Activated T-helper 9 cell treated with anti-CD3 and anti-CD28 coated beads, Interleukin-2, amount 50 U/mL, for 16 hours (primary cell): ENCODE data around the gene TVP23A.
"Not testable (repeated sequence)": the region's sequence is repeated elsewhere in the genome, so short reads cannot be mapped to it uniquely, and the experiment has no call there.

ENCODE experiments used
- DNase-seq: peaks from one replicate; pipeline ENCODE4 v3.0.0-alpha.2; 2020; ENCODE audit warnings: low read depth

The TVP23A gene

DNA sequence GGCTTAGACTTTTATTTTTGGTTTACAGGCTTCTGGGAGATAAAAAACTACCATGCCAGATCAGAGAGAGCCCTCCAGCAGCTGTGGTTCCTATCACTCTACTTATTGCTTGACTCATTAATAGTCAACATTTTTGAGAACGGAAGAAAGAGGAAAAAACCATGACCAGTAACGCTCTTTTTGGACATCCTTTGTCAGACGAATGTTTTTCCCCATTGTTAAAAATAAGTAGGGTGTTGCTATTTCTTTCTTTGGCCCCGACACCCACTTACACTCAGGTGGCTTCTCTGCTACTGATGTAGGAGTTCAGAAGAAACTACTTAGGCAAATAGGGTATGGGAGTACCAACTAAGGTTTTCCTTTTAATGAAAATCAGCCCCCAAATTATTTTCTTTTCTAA is 27.5 kb downstream of the TVP23A start:
- no peak for DNase-seq

DNA sequence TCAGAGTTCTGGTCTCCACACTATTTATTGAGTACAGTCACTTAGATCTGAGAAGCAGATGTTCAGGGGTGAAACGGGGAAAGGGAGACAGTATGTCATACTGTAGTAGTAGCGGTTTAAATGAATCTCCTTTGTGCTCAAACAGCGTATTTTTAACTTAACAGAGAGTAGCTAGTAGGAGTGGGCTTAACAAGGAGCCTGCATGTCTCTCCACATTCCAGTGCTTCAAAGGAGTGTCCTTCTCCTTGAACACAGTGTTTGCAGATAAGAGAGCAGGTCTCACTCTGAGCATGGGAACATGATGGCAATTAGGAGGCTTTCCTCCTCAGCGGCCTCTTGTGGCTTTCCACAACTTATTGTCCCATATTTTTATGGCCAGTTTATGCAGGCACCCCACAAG is 30.0 kb downstream of the TVP23A start:
- not testable (repeated sequence) for DNase-seq

DNA sequence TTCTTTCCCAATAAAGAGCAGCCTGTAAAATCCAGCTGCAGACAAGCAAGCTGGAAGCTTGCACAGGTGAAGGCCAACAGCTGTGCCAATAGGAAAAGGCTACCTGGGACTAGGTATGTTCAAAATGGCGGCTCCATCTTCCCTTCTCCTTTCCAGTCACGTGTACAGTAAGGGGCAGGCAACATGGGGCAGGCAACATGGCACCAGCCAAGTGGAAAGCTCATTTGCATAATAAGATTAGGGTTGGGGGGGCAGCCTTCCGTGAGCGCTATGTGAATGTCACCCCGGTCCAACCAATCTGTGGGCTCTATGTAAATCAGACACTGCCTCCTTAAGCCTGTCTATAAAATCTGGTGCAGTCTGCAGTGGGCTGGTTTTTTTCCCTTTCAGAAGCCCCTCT is 31.3 kb downstream of the TVP23A start:
- no peak for DNase-seq

DNA sequence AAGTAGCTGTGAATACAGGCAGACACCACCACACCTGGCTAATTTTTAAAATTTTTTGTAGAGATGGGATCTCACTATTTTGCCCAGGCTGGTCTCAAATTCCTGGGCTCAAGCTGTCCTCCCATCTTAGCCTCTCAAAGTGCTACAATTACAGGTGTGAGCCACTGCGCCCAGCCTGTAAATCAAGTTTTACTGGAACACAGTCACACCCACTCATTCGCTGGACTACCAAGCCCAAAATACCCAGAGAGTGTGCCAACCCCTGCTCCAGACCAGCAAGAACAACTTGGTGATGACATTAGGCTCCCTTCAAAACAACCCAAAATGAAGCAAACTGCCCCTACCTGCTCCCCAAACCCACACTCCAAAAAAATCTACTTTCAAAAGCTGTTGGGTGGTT is 36.0 kb downstream of the TVP23A start:
- no peak for DNase-seq

DNA sequence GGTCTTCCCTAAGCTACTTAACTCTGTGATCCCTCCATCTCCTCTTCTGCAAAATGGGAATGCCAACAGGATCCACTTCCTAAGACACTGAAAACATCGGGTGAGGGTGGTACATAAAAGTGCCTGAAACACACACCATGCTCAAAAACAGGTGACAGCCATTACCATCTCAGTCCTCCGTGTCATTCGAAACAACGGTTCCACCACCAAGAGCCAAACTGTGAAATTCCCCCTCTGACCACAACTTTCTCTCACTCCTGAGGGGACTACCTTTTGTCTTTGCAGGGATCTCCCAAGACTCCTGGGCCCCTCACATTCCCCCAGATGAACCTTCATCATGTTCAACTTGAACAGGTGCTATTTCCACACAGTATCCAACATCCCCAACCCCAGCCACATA is 38.0 kb downstream of the TVP23A start:
- DNase-seq = no peak

DNA sequence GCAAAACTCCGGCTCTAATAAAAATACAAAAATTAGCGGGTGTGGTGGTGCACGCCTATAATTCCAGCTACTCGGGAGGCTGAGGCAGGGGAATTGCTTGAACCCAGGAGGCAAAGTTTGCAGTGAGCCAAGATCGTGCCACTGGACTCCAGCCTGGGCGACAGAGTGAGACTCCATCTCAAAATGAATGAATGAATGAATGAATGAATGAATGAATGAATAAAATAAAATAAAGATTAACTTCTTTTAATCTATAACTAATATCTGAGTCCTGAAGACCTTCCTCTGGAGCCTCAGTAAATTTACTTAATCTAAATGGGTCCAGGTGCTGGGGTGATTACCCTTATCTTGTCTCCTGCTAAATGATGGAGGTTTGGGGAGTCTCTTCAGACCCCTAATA is 38.7 kb downstream of the TVP23A start:
- not testable (repeated sequence) for DNase-seq

DNA sequence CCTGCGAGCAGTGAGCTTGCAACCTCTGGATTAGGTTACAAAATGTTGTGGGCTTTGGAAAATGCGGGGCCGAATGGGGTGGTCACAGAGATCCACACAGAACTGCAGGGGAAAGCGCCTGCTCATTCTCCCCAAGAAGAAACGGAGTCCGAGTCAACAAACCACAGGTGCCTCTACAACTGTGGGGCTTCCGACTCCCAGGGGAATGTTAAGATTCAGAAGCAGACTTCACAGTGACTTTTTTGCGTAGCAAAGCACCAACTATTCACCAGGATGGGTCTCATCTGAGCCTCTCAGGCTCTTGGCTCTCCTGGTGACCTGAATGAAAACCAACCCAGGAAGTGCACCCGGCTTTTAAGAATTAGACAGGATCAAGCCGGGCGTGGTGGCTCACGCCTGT is 41.2 kb downstream of the TVP23A start:
- DNase-seq = no peak

DNA sequence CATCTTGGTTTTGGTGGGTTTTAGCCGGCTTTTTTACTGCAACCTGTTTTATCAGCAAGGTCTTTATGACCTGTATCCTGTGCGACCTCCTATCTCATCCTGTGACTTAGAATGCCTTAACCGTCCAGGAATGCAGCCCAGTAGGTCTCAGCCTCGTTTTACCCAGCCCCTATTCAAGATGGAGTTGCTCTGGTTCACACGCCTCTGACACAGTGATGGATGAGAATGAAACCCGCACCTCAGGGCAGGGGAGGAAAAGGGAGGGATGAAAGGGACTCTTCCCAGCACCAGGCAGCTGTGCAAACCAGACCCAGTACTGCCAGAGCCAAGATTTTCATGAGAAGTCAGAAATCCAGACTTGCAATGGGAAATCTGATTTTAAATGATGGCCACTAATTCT is 41.7 kb downstream of the TVP23A start:
- not testable (repeated sequence) for DNase-seq

DNA sequence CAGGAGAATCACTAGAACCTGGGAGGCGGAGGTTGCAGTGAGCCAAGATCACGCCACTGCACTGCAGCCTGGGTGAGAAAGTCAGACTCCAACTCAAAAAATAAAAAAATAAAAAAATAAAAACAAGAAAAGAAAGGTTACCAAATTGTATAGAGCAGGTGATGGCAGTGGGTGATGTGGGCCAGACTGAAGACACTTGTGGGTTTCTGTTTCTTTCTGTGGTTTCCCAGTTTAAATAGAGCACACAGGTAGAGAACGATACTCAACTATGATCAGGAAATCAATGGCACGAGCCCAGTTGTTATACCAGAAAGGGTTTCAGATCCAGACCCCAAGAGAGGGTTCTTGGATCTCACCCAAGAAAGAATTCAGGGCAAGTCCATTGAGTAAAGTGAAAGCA is 42.3 kb downstream of the TVP23A start:
- no peak for DNase-seq

DNA sequence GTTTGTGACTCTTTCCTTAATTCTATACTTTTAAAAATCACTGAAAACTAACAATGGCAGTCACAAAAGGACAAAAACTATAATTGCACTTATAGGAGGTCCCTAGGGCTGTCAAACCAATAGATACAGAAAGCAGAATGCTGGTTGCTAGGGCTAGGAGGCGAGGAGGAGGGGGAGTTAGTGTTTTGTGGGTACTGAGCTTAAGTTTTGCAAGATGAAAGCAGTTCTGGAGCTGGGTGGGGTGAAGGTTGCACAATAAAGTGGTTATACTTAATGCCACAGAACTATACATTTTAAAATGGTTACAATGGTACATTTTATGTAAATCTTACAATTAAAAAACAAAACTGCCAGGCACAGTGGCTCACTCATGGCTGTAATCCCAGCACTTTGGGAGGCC is 47.7 kb downstream of the TVP23A start:
- DNase-seq = no peak

DNA sequence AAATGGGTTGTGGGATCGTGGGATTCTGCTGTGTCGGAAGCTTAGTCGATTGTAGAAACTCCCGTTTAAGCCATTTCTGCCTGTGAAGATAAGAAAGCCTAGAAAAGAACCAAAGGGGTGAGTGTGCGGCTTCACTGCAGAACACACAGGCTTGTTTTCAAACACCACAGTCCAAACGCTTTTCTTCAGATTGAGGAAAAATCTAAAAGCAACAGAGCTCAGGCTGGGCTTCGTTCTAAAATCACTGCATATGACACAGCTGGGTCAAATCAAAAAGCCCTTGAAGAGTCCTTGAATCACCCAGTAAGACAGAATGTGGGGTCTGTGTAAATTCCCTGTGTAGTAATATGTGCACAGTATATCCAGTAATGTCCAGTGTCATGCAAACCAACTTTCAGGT is 49.2 kb downstream of the TVP23A start:
- DNase-seq = no peak

DNA sequence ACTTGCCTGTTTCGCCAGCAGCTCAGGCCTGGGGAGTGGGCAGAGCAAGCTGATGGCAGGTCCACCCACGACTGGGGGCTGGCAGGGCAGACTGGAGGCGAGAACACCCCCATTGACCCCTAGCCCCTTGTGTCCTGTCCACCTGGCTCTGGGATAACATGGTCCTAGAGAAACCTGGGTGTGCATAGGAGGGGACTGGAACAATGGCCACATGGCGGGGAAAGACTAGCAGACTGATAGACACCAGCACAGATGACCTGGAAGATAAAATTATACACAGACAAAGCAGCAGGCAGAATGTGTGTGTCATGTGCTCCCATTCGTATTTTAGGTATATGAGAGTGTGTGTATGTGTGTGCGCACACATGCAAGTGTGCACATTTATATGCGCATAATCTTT is 51.5 kb downstream of the TVP23A start:
- DNase-seq = no peak

DNA sequence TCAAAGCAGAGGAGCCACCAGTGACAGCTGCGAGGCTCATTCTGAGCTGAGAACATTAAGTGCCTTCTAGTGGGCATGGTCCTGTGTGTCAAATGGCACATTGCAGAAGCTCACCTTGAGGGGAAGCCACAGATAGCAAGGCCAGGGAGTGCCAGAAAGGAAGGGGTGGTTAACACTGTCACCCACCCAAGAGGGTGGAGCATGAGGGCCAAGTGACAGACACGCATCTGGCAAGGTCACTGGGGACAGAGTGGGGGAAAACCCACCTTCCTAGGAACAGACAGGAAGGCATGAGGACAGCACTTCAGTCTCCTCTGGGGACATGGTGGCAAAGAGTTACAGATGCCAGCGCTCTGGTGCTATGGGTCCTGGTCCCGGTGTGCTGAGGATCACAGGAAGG is 52.8 kb downstream of the TVP23A start:
- no peak for DNase-seq

DNA sequence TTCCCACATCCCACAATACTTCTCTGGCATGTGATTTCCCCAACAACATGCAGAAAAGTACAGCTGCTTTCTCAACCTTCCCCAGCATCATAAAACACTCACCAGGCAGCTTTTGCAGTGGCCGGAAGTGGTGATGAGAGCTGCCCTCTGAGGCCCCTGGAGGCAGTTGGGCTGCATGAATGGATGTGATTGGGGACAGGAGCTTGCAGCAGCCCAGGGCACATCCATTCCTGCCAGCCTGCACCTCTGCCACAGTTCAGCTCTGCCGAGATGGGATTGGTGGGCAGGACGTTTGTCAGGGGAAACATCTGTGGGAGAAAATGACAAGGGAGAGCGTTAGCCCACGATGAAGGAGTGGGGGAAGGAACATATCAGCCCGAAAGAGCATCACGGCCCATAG is 55.1 kb downstream of the TVP23A start:
- DNase-seq = no peak

DNA sequence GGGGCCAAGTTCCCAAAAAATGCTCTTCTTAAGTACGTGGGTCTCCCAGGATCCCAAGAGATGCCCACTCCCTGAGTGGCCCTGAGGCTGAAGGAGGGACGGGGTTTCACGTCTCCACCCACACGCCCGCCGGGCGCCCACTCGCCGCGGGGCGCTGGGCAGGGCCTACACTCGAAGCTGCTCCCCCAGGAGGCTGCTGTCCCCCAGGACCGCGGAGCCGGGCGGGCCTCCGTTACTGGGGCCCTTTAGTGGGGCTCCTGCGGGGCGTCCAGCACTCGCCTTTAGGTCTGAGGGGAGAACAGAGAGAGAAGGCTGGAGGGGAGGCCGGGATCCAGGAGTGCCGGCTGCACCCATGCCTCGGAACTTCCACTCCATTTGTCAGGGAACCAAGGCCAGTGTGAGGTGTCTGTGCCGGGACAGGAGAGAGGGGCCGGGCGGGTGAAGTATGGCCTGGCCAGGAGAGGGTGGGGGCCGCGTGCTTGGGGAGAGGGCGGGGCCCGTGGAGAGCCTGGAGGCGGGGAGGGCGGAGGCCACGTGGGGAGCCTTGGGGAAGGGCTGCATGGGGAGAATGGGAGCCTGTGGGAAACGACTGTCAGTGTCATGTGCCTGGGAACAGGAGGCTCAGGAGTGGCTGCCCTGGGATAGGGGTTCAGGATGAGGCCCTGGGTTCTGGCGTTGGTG is 56.1 kb downstream of the TVP23A start:
- DNase-seq = no peak

DNA sequence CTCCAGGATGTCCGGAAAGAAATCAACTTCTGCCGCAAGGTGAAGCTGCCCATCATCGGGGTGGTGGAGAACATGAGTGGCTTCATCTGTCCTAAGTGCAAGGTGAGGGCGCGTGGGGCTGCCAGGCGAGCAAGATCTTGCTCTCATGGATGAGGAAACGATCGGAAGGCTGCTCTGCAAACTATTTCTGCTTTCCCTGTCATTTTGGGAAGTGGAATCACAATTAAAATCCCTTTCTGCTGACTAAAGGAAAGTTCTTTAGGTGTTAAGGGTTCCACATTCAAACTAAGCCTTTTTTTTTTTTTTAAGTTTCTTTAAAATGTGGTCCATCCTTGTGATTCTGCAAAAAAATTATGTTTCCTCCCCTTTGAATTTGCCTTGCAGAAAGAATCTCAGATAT is 57.2 kb downstream of the TVP23A start:
- DNase-seq = no peak

DNA sequence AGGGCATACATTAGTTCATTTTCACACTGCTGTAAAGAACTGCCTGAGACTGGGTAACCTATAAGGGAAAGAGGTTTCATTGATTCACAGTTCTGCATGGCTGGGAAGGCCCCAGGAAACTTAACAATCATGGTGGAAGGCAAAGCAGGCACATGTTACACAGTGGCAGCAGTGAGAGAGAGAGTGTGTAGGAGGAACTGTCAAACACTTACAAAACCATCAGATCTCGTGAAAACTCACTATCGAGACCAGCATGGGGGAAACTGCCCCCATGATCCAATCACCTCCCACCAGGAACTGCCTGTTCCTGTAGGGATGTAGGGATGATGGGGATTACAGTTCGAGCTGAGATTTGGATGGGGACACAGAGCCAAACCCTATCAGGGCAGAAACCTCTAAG is 57.7 kb downstream of the TVP23A start:
- no peak for DNase-seq

DNA sequence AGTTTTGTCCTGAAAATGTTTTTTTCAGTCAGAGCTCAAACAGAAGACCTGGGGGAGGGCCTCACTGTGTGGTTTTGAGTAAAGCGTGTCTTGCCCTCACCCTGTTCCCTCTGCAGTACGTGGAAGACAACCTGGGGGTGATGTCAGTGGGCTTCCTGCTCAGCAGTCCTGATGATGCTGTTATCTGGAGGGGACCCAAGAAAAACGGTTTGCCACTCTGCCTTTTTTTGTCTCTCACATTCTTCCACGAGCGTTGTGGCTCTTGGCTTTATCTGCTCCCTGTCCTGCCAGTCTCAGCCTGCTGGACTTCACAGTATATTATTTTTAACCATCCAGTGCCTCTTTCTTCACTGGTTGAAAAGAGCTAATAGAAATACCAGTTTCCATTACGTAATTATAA is 62.0 kb downstream of the TVP23A start:
- no peak for DNase-seq

DNA sequence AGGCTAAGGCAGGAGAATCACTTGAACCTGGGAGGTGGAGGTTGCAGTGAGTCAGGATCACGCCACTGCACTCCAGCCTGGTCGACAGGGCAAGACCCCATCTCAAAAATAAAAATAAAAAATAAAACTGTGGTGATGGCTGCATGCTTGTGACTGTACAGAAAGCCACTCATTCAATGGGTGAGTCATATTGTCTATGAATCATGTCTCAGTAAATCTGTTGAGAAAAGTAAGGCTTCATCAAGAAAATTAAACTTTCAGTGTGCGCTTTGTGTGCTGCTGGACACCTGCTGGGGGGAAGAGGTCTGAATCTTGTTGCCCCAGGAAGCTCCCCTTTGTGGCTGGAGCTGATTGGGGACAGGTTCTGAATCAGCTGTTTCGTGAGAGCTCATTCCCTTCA is 63.7 kb downstream of the TVP23A start:
- DNase-seq = no peak

DNA sequence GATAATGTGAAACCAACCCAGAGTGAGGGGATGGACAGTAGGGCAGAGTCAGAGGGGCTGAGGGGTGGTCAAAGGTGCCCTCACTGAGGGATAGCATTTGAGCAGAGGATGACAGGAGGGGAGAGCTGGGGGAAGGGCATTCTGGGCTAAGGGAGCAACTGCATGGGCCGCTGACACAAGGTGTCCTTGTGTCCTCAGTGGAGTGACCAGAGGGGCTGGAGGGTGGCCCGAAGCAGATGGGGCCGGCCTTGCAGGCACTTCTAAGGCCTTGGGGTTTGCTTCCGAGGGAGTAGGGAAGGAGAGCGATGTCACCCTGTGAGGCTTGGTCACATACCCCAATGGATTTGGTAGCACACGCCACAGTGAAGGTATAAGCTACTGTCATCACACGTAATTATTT is 64.9 kb downstream of the TVP23A start:
- no peak for DNase-seq

DNA sequence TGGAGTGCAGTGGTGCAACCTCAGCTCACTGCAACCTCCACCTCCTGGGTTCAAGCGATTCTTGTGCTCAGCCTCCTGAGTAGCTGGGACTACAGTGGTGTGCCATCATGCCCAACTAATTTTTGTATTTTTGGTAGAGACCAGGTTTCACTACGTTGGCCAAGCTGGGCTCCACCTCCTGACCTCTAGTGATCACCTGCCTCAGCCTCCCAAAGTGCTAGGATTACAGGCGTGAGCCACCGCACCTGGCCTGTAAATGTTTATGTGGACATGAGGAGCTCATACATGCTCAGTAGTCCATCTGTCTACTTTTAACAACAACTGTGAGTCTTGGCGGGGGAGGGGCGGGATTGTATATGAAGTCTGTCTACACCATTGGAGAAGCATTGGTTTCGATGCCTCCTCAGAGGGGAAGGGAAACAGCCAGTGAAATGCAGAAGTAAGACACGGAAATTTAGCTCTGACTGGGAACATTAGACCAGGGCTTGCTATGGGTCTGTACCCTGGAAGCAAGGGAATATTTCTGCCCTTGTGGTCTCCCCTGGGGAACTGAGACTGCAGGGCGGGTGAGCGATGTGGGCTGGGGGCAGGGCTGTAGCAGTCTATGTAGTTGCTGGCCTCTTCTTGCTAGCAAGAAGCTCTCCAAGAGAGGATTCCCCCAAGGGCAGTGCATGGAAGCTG is 65.6 kb downstream of the TVP23A start:
- no peak for DNase-seq

DNA sequence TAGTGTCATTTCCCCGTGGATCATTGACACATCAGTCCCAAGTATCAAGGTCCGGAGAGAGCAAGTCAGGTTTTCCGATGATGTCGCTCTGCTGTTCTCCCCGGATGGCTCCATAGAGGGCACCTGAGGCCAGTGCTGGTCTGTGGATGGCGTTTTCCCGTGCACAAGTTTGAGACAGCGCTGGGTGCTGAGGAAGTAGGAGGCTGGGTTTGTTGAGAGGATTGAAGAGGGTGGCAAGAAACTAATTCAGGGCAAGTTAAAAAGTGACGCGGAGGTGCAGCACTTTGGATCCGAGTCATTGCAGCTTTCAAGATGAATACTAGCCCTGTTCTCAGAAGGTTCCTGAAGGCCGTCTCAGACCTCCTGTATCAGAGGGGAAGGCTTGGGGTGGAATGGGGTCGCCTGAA is 67.3 kb downstream of the TVP23A start:
- no peak for DNase-seq

DNA sequence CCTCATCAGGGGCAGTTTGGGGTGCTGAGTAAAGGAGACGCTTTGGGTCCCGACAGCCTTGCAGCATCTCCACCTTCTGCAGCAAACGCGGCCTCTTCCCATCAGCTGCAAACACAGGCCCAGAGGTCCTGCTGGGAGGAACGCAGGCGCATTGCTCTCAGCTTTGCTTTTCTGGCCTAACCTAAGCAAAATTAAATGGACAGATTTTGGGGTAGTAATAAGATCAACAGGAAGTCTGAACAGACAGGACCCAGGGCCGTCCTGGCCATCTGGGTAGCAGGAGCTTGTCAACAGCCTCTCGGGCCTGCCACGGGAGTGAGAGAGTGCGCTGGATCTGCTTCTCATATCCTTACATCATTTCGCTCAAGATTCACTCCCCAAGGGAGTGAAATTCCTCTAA is 67.8 kb downstream of the TVP23A start:
- no peak for DNase-seq

DNA sequence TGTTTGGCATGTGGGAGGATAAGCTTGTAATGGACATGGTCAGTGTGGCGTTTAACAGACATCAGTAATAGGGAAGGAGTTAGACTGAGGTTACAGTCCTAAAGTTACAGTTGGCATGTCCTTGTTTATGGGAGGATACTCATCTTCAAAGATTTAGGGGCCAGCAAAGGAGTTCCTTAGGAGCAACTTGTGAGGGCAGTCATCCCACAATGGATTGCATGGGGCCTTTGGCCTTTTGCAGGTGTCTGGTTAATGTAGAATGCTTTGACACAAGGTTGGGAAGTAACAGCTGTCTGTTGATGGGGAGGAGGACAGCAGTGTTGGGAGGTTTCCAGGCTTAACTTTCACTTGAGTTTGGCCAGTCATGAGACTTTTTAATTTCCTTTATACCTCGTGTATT is 72.8 kb downstream of the TVP23A start:
- DNase-seq = no peak
